ENCODE measurements around the gene PPP2R2C.

The PPP2R2C gene

DNA sequence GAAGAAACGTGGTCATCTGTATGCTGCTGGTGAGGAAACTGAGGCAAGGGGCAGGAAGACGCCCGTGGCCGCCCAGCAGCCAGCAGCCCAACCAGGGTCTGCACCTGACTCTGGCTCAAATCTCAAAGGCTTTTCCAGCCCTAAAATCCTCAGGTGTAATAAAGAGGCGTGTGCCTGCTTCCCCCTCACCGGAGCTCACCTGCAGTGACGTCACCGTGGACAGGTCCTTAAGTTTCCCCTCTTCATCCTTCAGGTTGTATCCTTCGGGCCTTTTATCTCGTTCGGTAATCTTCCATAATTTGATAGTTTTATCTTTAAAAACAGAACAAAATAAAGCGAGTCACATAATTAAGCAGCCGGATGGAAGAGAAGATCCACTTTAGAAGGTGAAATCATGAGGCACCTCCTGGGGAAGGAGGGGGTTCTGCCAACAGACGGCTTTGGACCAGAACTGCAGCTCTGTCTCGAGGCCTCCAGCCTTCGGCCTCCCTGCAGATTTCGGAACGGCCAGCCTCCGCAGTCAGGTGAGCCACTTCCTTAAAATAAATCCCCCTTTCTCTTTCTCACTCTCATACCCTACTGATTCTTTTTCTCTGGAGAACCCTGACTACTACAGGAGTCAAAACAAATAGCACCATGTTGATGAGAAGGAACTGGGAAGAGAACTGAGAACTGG, 96.7 kb downstream of the PPP2R2C start:
- no peak for DNase-seq

DNA sequence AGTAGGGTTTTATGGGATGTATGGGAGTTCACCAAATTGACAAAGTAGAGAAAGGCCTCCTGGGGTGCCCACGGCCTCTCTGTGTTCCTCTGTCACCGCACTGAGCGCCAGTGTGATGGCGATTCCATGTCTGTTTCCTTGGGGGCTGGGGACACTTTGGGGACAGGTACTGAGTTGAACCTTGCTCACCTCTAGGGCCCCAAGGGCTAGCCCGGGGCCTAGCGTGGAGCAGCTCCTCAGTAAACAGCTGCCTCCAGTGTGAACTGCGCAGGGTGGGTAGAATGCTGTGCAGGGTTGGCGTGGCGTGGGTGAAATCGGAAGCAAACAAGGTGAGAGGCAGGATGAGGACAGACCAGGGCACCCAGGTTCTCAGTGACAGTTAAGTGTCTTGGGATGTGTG, 97.8 kb downstream of the PPP2R2C start:
- DNase-seq: no peak

DNA sequence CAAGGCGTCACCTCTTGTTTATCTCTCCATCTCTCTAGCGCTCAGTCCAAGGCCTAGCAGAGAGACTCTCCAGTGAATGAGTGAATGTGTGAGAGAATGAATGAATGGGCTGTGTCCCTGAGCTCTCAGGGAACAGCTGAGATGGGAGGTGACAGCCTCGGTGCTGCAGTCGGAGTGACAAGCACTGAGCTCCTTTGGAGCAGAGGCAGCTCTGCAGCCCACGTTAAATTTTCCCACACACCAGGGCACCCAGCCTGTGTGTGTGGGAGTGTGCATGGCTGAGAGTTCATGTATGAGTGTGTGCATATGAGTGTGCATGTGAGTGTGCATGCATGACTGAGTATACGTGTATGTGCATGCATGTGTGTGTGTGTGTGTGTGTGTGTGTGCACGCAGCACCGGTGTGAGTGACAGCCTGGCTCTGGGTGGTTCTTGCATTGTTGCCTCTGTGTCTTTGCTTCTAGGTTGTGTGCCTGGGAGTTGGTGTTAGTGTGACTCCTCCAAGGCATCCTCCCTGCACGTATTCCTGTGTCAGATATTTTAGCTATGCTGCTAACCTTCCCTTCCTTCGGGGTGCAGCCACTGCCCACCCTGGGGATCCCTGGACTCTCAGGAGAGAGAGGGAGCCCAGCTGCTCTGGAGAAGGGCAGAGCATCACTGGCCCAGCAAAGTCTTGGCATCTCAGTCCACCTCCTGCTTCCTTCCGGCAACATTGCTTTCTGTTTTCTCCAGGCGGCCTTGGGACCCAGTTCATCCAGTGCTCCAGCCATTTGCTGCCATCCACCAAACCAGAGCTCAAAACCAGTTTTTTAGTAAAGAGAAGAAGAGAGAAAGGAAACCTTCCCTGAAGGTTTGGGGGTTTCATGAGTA, 98.6 kb downstream of the PPP2R2C start:
- no peak for DNase-seq

DNA sequence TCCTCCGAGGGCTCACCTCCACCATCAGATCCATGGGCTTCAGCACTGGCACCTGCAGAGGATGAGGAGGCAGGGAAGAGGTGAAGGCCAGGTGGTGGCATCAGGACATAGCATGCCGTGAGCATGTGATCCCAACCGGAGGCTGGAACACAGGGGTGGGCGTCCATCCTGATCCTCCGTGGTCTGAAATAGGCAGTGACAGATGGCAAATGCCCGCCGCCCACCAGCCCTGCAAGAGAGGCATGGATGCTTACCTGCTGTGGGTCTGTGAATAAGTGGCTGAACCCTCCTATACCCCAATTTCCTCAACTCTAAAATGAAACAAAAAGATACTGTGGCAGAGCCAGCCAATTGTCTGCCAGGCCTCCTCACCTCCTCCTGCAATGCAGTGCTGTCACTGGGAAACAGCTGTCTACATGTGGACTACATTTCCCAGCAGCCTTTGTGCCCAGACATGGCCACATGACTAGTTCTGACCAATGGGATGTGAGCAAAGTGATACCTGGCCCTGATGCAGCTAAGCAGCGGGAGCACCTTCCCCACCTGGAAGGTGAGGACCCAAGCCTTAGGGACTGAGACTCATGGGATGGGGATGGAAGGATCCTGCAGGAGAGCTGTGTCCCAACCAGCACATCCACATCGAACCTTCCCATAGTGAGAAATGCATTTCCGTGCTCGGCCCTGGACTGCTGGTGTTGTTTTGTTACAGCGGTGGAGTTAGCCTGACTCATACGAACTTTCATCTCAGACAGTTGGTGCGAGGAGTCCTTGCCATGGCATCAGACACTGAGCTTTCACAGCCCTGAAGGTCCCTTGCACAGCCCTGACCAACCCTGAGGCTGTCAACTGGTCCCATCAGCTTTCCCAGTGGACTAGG, 99.5 kb downstream of the PPP2R2C start:
- no peak for DNase-seq

- DNase-seq: no peak
These were observed 100.6 kb downstream of the PPP2R2C start for GRCh38 chr4:6371812-6372211.

- no peak for DNase-seq
These were observed 101.1 kb downstream of the PPP2R2C start for GRCh38 chr4:6371271-6371670.

DNA sequence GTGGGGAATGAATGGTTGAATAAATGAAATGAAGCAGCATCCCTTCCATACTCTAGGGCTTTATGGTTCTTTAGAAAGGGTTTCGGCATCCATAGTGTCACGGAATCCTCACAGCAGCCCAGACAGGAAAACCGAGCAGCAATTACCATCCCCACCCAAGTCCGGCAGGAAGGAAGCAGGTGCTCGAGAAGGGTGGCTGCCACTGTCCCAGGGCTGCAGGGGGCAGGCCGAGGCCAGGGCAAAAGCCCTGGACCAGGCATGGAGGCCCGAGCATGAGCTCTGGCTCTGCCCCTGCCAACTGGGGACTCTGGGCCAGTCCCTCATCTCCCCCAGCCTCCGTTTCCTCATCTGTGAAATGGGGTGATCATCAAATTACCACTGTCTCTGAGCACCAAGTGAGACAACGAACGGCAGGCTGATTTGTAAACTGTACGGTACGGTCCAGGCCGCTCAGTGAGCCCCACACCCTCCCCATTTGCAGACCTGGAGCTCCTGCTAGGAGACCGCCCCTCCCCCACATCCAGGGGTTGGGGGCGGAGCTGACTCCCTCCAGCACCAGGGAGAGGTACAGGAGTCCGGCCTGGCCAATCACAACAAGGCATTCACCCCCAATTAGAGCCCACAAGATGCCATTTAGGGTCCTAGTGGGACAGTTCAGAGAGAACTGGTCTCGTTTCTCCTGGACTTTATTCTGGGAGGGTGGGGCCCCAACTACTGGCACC, 102.3 kb downstream of the PPP2R2C start:
- no peak for DNase-seq

DNA sequence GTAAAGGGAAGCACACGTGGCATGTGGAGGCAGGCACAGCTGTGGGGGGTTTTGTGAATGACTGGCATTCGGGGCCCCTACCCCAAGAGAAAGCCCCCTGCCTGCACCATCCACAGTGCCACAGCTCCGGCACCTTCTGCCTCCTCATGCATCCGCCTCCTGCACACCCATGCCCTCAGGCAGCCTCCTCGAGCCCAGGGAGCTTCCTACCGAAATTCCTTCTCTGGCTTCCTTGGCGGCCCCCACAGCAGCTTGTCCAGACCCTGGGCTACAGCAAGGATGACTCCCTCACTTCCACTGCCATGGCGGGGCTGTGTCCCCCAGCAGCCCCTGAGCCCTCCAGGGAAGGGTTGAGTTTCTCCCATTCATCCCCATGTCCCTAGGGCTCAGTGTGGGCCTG, 102.9 kb downstream of the PPP2R2C start:
- no peak for DNase-seq

DNA sequence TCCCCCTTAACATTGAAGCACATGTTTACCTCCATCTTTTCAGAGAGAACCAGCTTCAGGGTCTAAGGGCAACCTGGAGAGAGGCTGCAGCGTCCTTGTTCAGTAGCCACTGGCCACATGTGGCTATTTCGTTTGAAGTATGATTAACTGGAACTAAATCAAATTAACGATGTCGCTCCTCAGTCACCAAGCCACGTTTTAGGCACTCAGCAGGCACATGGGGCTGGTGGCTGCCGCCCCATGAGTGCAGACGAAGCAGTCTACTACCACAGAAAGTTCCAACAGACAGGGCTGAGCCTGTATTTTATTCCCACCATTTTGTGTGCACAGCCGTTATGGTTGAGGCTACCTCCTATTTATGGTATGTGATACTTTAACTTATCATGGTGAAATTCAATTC, 103.4 kb downstream of the PPP2R2C start:
- DNase-seq: no peak

GRCh38 chr4:6368601-6369000, 103.8 kb downstream of the PPP2R2C start:
- DNase-seq: no peak

GRCh38 chr4:6368096-6368495, 104.3 kb downstream of the PPP2R2C start:
- DNase-seq: no peak

- DNase-seq: no peak
These were observed 105.0 kb downstream of the PPP2R2C start for GRCh38 chr4:6367371-6367851.

DNA sequence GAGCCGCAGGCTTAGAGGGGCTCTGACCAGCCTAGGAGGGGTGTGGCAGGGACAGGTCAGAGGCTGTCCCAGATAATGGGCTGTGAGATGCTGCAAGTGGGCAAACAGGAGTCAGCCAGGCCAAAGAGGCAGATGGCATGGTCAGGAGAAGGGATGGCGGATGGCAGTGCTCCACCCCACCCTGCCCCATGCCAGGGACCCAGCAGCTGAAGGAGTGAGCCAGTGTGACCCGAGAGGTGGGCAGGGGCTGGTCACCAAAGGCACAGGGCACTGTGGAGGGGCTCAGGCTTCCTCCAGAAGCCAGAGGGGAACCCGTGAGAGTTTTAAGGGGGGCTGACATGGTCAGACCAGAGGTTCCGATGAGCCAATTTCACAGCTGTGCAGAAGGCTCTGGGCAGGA, 105.8 kb downstream of the PPP2R2C start:
- DNase-seq: no peak

GRCh38 chr4:6365545-6366086, 106.8 kb downstream of the PPP2R2C start:
- DNase-seq: no peak

DNA sequence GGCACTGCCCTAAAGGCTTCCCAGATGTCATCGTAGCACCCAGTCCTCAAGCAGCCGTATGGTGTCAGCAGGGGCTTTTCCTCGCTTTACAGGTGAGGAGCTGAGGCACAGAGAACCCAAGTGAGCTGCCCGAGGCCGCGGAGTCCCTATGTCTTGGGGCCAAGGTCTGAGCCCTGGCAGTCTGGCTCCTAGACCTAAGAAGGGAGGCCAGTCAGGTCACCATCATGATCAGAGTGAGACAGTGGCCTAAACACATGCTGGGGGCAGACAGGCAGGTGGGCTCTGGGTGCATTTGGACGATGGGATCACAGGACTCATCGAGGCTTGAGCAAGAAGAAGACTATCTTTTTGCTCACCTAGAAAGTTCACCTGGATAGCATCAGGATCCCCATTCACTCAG, 107.8 kb downstream of the PPP2R2C start:
- DNase-seq: no peak

- DNase-seq: no peak
These were observed 108.3 kb downstream of the PPP2R2C start for GRCh38 chr4:6364146-6364545.

GRCh38 chr4:6362896-6363295, 109.5 kb downstream of the PPP2R2C start:
- DNase-seq: no peak

- no peak for DNase-seq
These were observed 110.0 kb downstream of the PPP2R2C start for GRCh38 chr4:6362243-6362885.

GRCh38 chr4:6361076-6361784, 111.2 kb downstream of the PPP2R2C start:
- DNase-seq: no peak

DNA sequence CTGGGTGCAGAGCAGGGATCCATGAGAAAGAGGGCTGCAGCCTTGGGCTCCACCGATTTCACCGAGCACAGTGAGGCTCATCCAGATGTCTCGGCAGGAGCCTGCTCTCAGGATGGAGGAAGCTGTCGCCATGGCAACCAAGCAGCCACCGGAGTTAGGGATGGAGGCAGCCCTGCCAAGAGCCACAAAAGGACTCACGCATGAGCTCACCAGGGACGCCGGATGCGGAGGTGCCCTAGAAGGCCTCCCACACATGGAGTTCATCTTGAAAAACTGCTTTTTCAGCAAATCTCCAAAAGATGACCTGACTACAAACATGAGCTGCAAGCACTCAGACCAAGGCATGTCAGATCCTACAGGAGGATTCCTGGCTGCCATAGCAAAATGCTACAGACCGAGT, 112.0 kb downstream of the PPP2R2C start:
- DNase-seq: no peak
